Smooth muscle cell of the brain vasculature (primary cell): ENCODE data around the gene LRRC46.

ENCODE experiments used
- DNase-seq: peaks from one replicate; pipeline ENCODE4 v3.0.0-alpha.2; 2012; ENCODE audit warnings: low read depth, low spot score

LRRC46 gene

DNA sequence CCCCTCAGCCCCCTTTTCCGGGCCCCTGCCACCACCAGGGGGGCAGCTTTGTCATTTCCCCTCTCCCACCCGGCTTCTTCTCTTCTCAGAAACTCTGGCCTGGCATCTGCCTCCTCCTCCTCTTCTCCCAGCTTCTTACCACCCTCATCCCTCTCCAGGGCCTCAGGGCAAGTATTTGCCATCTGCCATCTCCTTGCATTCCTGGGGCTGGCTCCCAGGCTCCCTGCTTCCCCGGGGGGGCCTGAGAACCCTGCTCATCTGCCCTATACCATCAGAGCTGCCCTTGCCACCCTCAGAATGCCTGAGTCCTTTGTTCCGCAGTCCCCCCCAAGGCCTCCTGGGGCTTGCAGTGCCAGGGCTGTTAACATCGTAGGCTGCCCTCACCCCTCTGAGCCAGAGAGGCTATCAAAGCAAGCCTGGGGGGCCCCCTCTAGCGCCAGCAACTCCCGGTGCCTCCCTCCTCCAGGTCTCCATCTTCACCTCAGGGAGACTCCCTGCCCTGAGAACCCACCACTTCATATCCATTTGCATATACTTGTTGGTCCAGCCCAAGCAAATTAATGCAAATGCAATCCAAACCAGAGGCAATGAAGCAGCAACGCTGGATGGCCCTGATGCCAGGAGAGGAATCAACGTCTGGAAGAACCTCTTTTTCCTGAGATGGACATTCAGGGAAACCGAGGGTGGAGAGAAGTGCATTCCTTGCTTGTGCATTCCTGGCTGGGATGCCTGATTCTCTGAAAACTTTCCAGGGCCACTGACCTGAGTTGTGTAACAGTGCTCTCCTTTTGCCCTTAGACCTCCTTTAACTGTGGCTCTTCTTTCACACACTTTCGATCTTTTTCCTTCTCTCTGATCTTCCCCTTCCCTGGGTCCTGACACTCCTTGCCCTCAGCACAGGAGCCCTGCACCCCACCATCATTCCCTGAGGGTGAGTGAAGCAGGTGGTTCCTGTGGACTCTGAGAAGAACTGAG lies 43.8 kb downstream of the LRRC46 start:
- DNase-seq: no peak

DNA sequence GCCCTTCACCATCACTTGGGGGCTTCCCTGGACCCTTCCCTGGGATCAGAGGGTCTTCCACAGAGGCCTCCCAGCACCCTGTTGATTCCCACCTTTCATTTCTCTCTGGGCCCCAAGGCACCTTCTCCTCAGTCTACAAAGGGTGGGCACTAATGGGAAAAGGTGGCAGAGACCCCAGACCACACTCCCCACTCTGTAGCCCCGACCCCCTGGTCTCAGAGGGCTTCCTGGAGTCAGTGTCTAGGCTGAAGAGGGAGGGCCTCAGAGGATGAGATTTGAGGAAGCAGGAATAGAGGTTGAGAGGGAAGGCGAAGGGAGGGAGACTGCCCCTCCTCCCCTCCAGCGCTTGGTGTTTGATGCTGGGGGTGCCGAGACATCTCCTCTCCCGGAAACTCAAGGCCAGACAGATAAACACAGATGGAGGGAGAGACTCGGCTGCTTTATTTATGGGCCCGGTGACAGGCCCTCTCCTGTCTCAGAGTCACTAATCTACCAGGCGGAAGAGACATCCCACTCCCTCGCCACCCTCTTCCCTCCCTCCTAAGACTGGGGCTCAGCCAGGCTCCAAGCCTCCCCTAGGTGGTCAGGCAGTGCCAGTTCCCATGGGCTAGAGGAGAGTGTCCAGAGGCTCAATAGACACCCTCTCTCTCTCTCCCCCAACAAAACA lies 46.0 kb downstream of the LRRC46 start:
- DNase-seq: no peak

DNA sequence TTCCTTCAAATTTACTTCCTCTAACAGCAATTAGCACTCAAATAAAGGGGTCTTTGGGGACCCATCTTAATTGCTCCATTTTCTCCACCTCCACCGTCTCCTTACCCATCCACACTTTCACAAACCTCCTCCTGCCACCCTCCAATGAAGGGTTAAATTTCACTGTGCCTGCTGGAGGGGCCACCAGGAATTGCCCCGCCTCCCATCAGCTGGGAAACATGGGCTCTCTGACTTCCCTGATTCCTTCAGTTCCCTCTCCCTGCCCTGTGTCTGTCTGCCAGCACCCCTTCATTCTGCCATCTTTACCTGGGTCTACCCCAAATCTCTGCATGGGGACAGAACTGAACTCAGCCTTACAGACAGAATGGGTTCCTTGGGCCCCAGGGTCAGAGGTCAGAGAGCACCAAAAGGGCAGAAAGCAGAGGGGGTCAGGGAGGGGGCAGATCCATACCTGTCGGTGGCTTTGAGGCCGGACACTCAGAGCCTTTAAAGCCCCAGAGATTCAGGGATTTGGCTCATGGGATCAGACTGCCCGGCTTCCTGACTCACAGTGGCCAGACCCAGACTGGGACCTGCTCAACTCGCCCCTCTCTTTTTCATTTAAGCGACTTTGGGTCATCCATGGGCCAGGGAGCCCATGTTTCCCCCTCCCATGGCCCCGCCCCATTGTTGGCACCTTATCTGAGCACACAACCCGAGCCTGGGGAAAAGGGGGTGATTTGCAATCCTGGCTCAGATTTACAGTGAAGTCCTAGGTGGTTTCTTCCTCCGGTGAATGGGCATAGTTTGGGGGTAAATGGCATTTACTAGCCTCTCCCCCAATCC lies 46.9 kb downstream of the LRRC46 start:
- DNase-seq: no peak

DNA sequence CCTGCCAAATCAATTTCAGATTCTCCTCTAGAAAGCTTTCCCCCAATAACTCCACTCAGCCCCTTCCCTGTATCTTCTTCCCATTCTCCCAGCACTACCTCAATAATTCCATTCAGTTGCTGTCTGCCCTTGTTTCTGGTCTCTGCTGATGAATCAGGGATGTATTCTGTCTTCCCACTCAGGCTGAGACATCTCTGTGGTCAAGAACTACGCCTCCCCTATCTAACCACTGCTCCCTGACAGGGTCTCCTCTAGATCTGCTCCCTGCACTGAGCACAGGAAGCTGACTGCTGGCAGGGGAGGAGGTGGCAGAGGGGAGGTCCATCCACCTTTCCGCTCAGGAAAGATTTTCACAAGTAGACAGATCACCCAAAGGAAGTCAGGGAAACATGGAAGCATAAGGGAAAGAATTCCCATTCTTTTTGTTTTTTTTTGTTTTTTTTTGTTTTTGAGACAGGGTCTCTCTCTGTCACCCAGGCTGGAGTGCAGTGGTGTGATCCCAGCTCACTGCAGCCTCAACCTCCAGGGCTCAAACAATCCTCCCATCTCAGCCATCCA lies 47.6 kb downstream of the LRRC46 start:
- no peak for DNase-seq

DNA sequence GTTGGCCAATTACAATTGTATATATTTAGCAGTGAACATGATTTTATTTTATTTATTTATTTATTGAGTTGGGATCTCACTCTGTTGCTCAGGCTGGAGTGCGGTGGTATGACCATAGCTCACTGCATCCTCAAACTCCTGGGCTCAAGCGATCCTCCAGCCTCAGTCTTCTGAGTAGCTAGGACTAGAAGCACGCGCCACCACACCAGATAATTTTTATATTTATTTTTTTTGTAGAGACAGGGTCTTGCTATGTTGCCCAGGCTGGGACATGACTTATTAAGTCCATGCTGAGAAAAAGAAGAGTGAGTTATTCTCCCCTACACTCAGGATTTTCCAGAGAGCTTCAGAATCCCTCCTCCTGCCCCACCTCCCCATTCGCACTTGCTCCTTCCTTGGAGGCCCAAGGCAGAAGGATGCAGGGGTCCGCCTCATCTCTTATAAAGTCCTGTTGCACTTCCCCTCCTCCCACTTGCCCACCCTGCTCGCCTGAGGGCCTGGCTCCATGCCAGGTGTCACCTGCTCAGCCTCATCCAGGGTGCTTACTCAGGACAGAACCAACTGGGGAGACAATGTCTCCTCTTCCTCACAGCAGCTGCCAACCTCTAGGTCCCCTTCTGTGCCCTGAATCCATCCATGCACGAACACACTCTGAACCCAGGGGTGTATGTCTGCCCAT lies 48.4 kb downstream of the LRRC46 start:
- no peak for DNase-seq

DNA sequence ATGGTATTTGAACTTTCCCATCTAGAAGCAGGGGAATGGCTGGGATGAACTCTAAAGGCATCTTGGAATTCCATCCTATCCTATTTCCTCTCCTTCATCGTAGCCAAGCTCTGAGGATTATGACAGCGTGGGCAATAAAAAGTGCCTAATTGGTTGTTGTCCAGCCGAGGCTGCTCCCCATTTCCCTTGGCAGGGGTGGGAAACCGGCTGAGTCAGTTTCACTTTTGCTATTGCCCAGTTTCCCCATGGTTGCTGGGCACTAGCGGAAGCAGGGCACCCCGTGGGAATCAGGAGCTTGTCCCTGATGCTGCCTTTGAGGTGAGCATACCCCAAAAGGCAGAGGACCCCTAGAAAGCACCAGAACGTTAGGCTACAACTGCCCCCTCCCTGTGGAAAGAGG lies 50.8 kb downstream of the LRRC46 start:
- no peak for DNase-seq

DNA sequence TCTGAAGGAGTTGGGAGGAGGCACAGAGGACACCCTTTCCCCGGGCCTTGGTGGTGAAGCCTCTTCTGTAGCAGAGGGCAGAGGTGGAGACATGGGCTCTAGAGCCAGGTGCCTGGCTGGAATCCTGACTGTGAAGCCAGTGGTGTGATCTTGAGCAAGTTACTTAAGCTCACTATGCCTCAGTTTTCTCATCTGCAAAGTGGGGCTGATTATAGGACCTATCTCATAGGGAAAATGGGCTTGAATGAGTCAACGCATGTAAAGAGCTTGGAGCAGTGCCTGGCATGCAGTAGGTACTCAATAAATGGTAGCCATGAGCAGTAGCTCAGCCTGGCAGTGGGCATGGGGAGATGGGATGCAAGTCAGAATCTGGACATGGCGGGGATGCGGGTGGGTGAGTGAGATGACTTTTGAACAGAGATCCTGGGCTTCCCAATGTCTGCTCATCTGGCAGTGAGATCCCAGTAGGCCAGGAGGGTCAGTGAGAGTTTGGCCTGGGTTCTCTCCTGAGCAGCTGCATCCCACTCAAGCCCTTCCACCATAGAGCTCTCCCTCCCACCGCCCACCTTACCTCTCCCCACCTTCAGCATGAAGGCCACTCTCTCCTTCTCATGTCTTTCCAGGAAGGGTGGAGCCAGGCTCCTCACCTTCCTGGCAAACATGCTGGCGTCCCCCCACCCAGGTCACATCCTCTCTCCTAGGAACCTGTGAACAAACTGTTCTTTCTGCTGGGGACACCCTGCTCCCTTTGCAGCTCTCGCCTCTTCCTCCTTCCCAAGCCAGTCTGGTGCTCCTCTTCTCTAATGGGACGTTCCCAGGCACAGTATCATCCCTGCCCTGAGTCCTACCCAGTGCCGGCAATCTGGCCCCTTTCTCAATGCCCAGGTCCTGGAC lies 51.5 kb downstream of the LRRC46 start:
- no peak for DNase-seq

DNA sequence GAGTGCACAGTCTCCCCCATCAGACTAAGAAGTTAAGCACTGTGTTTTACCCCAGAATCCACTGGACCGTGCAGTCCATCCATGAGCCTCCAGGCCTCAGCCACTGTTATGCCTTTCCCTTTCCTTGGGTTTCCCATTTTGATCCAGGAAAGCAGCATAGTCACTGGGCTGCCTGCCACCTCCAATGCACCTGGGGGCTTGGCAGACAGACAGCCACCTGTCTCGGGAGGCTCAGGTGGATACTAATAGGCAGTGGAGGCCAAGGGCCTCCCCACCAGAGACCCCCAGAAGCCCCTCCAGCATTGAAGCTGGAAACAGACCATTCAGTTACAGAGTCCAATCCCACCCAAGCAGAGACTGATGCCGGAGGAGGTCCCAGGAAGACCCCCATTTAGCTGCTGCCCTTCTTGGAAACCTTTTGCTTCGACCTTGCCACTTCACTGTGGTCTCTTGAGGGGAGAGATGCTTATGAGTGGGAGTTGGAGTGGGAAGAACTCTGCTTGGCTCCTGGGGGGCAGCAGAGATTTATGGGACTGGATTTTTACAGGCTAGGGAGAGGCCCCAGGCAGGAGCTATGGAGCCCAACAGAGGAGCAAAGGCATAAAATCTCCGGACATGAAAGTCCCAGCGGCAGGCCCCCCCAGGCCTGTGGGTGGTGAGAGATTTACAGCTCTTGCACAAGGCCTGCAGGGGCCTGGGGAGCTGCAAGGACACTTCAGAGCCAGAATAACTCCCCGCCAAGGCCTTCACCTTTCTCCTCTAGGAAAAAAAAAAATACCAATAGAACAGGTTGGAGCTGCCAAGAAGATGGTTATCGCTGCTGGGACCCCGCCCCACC lies 52.3 kb downstream of the LRRC46 start:
- DNase-seq: no peak

DNA sequence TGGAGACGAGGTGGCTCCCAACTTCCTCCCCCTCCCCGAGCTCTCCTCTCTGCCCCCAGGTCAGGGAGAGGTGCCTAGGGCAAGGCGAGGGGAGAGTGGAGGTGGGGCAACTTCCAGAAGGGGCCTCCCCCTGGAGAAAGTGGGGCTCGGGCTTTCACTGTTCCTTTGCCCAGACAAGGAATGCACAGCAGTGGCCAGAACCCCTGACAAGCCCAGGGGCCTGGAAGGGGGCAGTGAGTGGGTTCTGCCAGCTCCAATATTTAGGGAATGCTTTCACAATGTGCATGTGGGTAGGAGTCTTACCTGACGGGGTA lies 52.9 kb downstream of the LRRC46 start:
- no peak for DNase-seq

DNA sequence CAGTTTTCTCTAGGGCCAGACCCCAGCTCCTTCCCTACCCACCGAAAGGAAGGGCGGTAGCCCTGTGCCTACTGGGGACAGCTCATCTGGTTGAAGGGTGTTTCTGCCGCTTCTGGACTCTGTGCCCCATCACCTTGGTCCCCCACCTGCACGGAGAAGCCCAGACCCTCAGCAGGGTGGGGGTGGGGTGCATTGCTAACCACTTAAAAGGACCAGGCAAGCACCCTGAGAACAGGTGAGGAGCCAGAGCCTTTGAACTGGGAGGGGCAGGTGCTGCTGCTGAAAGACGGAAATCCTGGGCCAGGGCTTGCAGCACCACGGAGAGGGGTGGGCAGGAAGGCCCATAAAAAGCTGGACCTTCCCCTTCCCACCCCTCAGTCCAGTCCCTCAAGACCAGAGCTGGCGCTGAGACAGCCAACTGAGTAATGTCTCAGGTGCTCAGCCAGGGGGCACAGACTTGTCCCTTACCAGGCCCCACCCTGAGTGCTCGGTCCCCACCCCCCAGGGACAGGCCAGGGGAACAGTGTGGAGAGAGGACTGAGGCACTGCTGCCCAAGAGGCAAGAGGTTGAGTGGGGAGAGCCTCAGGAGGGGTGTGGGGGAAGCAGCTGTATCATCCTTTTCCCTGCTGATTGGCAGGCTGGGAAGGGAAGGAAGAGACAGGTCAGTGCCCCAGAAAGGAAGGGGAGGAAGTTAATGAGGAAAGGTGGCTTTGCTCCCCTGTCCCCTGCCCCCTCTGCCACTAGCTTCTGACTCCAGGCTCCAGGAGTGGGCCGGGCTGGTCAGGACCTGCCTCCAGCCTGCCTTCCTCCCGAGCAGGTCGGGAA lies 53.6 kb downstream of the LRRC46 start:
- no peak for DNase-seq
